ENCODE results near the gene RAET1E.

Gene RAET1E

GRCh38 chr6:149901444-149902140, 3.7 kb upstream of the RAET1E start:
- CTCF ChIA-PET = interaction anchor here (0.7 to 2.2 kb wide), 2 partner anchors 67 to 70 kb away, joined by 3 to 8 read pairs; no protein-coding TSS in a partner anchor
- no peak for DNase-seq (ENCODE audit: low read depth, low spot score)
- H3K4me3 ChIP-seq (ENCODE audit: low read depth, low read length) = no peak overlapping the region
- TF ChIP-seq CTCF (IDR thresholded peaks at IDR 0.05; ENCODE audit: insufficient read depth, low read length, missing control alignments) = no peak
- POLR2A ChIA-PET = no interaction called here

- CTCF ChIA-PET = interaction anchor here (0.7 to 2.2 kb wide), 3 partner anchors 66 to 116 kb away, joined by 3 to 8 read pairs (median 3); no protein-coding TSS in a partner anchor
- POLR2A ChIA-PET = no interaction called here
- no peak overlapping the region for H3K4me3 ChIP-seq (ENCODE audit: low read depth, low read length)
- DNase-seq (ENCODE audit: low read depth, low spot score) = no peak
- TF ChIP-seq CTCF (IDR thresholded peaks at IDR 0.05; ENCODE audit: insufficient read depth, low read length, missing control alignments) = no peak
Measured at GRCh38 chr6:149900620-149901443, 2.9 kb upstream of the RAET1E start.

- POLR2A ChIA-PET = no interaction called here
- CTCF ChIA-PET = interaction anchor here (1.4 to 2.2 kb wide), 2 partner anchors 65 to 116 kb away, joined by 3 to 8 read pairs; no protein-coding TSS in a partner anchor
- H3K4me3 ChIP-seq (ENCODE audit: low read depth, low read length) = no peak overlapping the region
- TF ChIP-seq CTCF (IDR thresholded peaks at IDR 0.05; ENCODE audit: insufficient read depth, low read length, missing control alignments) = no peak
- no peak for DNase-seq (ENCODE audit: low read depth, low spot score)
Measured at GRCh38 chr6:149899926-149900619, 2.2 kb upstream of the RAET1E start.

- no peak overlapping the region for H3K4me3 ChIP-seq (ENCODE audit: low read depth, low read length)
- CTCF ChIA-PET = interaction anchor here (1.4 to 2.2 kb wide), 2 partner anchors 65 to 117 kb away, joined by 3 to 8 read pairs; no protein-coding TSS in a partner anchor
- POLR2A ChIA-PET = no interaction called here
- no peak for TF ChIP-seq CTCF (IDR thresholded peaks at IDR 0.05; ENCODE audit: insufficient read depth, low read length, missing control alignments)
- no peak for DNase-seq (ENCODE audit: low read depth, low spot score)
Measured at GRCh38 chr6:149899486-149899885, 1.6 kb upstream of the RAET1E start.

- DNase-seq (ENCODE audit: low read depth, low spot score) = no peak
- no peak overlapping the region for H3K4me3 ChIP-seq (ENCODE audit: low read depth, low read length)
- POLR2A ChIA-PET = no interaction called here
- CTCF ChIA-PET = interaction anchor here (1.1 kb wide), 1 partner anchor 63 kb away, joined by 4 read pairs; no protein-coding TSS in a partner anchor
- TF ChIP-seq CTCF (IDR thresholded peaks at IDR 0.05; ENCODE audit: insufficient read depth, low read length, missing control alignments) = no peak
Measured at GRCh38 chr6:149898966-149899365, 1.1 kb upstream of the RAET1E start.

All from AG04449 (cell line).